ENCODE data around the gene ACAP2.
"Not testable (repeated sequence)": the region's sequence is repeated elsewhere in the genome, so short reads cannot be mapped to it uniquely, and the experiment has no call there.

ACAP2 gene

DNA sequence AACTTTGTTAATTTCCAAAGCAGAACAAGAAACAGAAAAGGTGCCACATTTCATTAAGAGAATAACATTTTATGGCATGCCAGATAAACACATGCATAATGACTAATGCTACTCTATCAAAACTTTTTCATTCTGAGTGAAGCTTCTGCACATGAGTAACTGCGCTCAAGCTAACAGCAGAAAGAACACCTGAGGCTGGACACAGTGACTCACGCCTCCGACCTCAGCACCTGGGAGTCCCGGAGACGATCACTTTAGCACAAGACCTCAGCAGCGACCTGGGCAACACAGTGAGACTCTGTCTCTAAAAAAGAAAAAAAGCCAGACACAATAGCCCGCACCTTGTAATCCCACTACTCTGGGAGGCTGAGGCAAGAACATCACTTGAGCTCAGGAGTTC lies 70.6 kb downstream of the ACAP2 start:
- TF ChIP-seq, protein P1, sequence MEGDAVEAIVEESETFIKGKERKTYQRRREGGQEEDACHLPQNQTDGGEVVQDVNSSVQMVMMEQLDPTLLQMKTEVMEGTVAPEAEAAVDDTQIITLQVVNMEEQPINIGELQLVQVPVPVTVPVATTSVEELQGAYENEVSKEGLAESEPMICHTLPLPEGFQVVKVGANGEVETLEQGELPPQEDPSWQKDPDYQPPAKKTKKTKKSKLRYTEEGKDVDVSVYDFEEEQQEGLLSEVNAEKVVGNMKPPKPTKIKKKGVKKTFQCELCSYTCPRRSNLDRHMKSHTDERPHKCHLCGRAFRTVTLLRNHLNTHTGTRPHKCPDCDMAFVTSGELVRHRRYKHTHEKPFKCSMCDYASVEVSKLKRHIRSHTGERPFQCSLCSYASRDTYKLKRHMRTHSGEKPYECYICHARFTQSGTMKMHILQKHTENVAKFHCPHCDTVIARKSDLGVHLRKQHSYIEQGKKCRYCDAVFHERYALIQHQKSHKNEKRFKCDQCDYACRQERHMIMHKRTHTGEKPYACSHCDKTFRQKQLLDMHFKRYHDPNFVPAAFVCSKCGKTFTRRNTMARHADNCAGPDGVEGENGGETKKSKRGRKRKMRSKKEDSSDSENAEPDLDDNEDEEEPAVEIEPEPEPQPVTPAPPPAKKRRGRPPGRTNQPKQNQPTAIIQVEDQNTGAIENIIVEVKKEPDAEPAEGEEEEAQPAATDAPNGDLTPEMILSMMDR (conservative IDR thresholded peaks at IDR 0.05; ENCODE audit: low read depth, low read length), result no peak
- no peaks in the 10 kb centered on the region for H4K20me1 ChIP-seq (ENCODE audit: insufficient read depth)
- H3K36me3 ChIP-seq (ENCODE audit: insufficient read depth), result no peaks in the 10 kb centered on the region
- no peaks in the 10 kb centered on the region for H3K79me2 ChIP-seq (ENCODE audit: insufficient read depth, low read depth)
- no peaks in the 10 kb centered on the region for H3K4me1 ChIP-seq (ENCODE audit: low read depth, poor library complexity, severe bottlenecking)
- H3K4me3 ChIP-seq (IDR thresholded peaks at IDR 0.05; ENCODE audit: insufficient read depth, low read depth, low read length), result no peak overlapping the region
- H3K27ac ChIP-seq, result no peak overlapping the region
- H3K4me2 ChIP-seq, result no peak overlapping the region
- no peaks in the 10 kb centered on the region for H3K27me3 ChIP-seq (ENCODE audit: insufficient read depth, low read depth)
- no peak overlapping the region for H2AFZ ChIP-seq (ENCODE audit: low read depth)
- H3K9ac ChIP-seq, result no peak overlapping the region

DNA sequence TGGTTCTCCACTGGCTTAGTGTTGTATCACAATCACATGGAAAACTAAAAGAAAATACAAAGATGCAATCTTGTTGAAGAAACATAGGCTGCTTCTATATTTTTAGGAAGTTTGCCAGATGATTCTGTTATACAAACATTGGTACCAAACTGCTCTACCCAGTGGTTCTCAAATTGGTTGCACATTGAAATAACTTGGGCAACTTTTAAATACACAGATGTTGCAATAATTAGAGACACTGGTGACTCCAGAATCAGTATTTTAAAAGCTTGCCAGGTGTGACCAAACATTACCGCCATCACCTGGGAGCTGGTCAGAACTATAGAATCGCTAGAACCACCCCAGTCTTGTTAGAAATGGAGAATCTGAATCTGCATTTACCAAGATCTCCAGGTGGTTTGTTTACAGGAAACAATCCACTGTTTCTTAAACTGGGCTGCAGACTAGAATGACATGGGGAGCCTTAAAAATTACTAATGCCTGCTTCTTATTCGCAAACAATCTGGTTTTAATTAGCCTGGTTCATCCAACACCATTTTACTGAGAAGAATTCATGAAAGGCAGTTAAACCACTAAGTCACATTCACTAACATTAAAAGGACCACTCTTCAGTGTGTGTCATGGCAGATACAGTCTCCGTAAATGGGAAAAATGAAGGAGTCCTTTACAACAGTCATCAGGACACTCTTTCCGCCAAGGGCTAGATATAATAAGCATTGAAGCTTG lies 76.5 kb downstream of the ACAP2 start:
- no peaks in the 10 kb centered on the region for H4K20me1 ChIP-seq (ENCODE audit: insufficient read depth)
- H3K27ac ChIP-seq, result no peak overlapping the region
- H3K79me2 ChIP-seq (ENCODE audit: insufficient read depth, low read depth), result 0 out of 2 replicates have a peak, but pooled peaks cover 16% of the 10 kb centered on the region
- TF ChIP-seq, protein P1 (conservative IDR thresholded peaks at IDR 0.05; ENCODE audit: low read depth, low read length), result no peak
- H3K4me2 ChIP-seq, result no peak overlapping the region
- no peak overlapping the region for H2AFZ ChIP-seq (ENCODE audit: low read depth)
- H3K36me3 ChIP-seq (ENCODE audit: insufficient read depth), result no peaks in the 10 kb centered on the region
- H3K4me1 ChIP-seq (ENCODE audit: low read depth, poor library complexity, severe bottlenecking), result no peaks in the 10 kb centered on the region
- H3K4me3 ChIP-seq (IDR thresholded peaks at IDR 0.05; ENCODE audit: insufficient read depth, low read depth, low read length), result no peak overlapping the region
- no peaks in the 10 kb centered on the region for H3K27me3 ChIP-seq (ENCODE audit: insufficient read depth, low read depth)
- no peak overlapping the region for H3K9ac ChIP-seq

DNA sequence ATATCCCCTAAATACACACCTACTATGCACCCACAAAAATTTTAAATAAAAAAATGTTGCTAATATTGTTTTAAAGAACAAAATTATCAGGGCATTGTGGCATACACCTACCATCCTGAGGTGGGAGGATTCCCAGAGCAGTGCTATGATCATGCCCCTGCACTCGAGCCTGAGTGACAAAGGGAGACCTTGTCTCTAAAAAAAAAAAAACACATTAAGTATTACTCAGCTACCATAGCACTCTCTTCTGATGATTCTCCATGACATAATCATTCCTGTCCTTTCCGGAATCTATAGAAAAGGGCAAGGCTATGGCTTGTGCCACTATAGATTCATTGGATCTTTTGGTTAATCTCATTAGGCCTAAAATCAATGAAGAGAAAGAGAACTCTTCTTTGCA lies 77.4 kb downstream of the ACAP2 start:
- no peaks in the 10 kb centered on the region for H3K27me3 ChIP-seq (ENCODE audit: insufficient read depth, low read depth)
- TF ChIP-seq, protein P1 (conservative IDR thresholded peaks at IDR 0.05; ENCODE audit: low read depth, low read length), result no peak
- no peak overlapping the region for H3K4me2 ChIP-seq
- no peak overlapping the region for H3K4me3 ChIP-seq (IDR thresholded peaks at IDR 0.05; ENCODE audit: insufficient read depth, low read depth, low read length)
- no peak overlapping the region for H3K9ac ChIP-seq
- no peaks in the 10 kb centered on the region; the same call in 1 of the 2 replicates for H4K20me1 ChIP-seq (ENCODE audit: insufficient read depth)
- no peak overlapping the region for H2AFZ ChIP-seq (ENCODE audit: low read depth)
- peaks cover 26% of the 10 kb centered on the region; the same call in 1 of the 2 replicates for H3K79me2 ChIP-seq (ENCODE audit: insufficient read depth, low read depth)
- H3K36me3 ChIP-seq (ENCODE audit: insufficient read depth), result no peaks in the 10 kb centered on the region
- no peaks in the 10 kb centered on the region for H3K4me1 ChIP-seq (ENCODE audit: low read depth, poor library complexity, severe bottlenecking)
- no peak overlapping the region for H3K27ac ChIP-seq

DNA sequence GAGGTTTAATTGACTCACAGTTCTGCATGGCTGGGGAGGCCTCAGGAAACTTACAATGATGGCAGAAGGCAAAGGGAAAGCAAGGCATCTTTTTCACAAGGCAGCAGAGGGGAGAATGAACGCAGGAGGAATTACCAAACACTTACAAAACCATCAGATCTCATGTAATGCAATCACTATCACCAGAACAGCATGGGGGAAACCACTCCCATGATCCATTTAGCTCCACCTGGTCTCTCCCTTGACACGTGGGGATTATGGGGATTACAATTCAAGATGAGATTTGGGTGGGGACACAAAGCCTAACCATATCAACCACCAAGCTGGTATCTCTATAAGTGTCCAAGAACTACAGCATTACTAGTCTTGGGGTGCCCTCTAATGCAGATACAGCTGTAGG lies 85.0 kb downstream of the ACAP2 start:
- not testable (repeated sequence) for H4K20me1 ChIP-seq (ENCODE audit: insufficient read depth); H3K27me3 ChIP-seq (ENCODE audit: insufficient read depth, low read depth)
- H3K79me2 ChIP-seq (ENCODE audit: insufficient read depth, low read depth), result peaks cover 27% of the 10 kb centered on the region; the same call in 1 of the 2 replicates

More for the DNA sequence above, 85.0 kb downstream of the ACAP2 start:
- H3K27ac ChIP-seq; H2AFZ ChIP-seq (ENCODE audit: low read depth); H3K9ac ChIP-seq; H3K4me1 ChIP-seq (ENCODE audit: low read depth, poor library complexity, severe bottlenecking); H3K4me2 ChIP-seq; H3K36me3 ChIP-seq (ENCODE audit: insufficient read depth); H3K4me3 ChIP-seq (IDR thresholded peaks at IDR 0.05; ENCODE audit: insufficient read depth, low read depth, low read length): not testable (repeated sequence)

Measured in KMS-11 (cell line).